KMS-11 (cell line): ENCODE results near the gene DST.

Source experiments
- H2AFZ ChIP-seq: fragments of 200-600 bp; sonication (generic); 2 replicates; pipeline ENCODE4 v1.6.1; 2016; ENCODE audit warnings: antibody characterized with exemption, mixed run types, low read depth
- H3K27ac ChIP-seq: fragments of 200-600 bp; sonication (generic); 2 replicates; pipeline ENCODE4 v1.6.1; 2016; ENCODE audit warnings: mild to moderate bottlenecking, mixed run types
- H3K27me3 ChIP-seq: fragments of 200-600 bp; sonication (generic); 2 replicates; pipeline ENCODE4 v1.6.1; 2017; ENCODE audit warnings: mild to moderate bottlenecking, low read depth, mixed run types, moderate library complexity; ENCODE audit not compliant: insufficient read depth
- H3K36me3 ChIP-seq: fragments of 200-600 bp; sonication (generic); 2 replicates; pipeline ENCODE4 v1.6.1; 2017; ENCODE audit warnings: mild to moderate bottlenecking, mixed run types; ENCODE audit not compliant: insufficient read depth
- H3K4me1 ChIP-seq: fragments of 200-600 bp; sonication (generic); 2 replicates; pipeline ENCODE4 v1.6.1; 2016; ENCODE audit warnings: mild to moderate bottlenecking, low read depth, mixed run types; ENCODE audit not compliant: poor library complexity, severe bottlenecking
- H3K4me2 ChIP-seq: fragments of 200-600 bp; sonication (generic); 2 replicates; pipeline ENCODE4 v1.7.0; 2016; ENCODE audit warnings: mild to moderate bottlenecking, mixed run types
- H3K4me3 ChIP-seq: fragments of 200-600 bp; sonication (generic); IDR thresholded peaks from 2 replicates; pipeline ENCODE4 v1.6.1; 2017; ENCODE audit warnings: low read depth, low read length, mixed read lengths; ENCODE audit not compliant: insufficient read depth
- H3K79me2 ChIP-seq: fragments of 200-600 bp; sonication (generic); 2 replicates; pipeline ENCODE4 v1.6.1; 2016; ENCODE audit warnings: low read depth, mixed run types; ENCODE audit not compliant: insufficient read depth
- H3K9ac ChIP-seq: fragments of 200-600 bp; sonication (generic); 2 replicates; pipeline ENCODE4 v1.6.1; 2016; ENCODE audit warnings: mild to moderate bottlenecking, mixed run types
- H4K20me1 ChIP-seq: fragments of 200-600 bp; sonication (generic); 2 replicates; pipeline ENCODE4 v1.6.1; 2016; ENCODE audit warnings: mild to moderate bottlenecking, mixed run types; ENCODE audit not compliant: insufficient read depth
- TF ChIP-seq, protein P1 (sequence below): fragments of 200-600 bp; sonication (generic); conservative IDR thresholded peaks from 2 replicates; pipeline ENCODE4 v1.6.1; 2017; ENCODE audit warnings: low read depth, mild to moderate bottlenecking, antibody characterized with exemption, low read length, moderate library complexity, mixed read lengths

DST gene

DNA sequence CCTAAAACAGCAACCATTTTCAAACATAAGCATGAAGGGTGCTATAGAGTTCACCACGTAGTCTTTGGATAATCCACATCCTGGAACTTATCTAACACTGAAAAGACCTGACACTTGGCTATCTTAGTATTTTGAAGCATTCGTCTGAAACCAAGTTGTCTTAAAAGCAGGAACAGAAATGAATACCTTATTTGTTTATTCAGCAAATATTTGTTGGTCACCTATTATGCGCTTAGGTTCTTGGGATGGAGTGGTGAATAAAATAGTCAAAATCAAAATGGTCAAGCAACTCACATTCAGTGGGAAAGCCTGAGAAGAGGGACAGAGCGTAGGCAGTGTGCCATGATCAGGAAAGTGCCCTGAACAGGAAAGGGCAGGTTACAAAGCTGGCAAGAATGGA, 206.9 kb downstream of the DST start:
- H3K27me3 ChIP-seq: no peaks in the 10 kb centered on the region
- H3K4me2 ChIP-seq: no peak overlapping the region
- H3K4me1 ChIP-seq: no peaks in the 10 kb centered on the region
- no peaks in the 10 kb centered on the region for H4K20me1 ChIP-seq
- H3K4me3 ChIP-seq: no peak overlapping the region
- no peak overlapping the region for H3K9ac ChIP-seq
- no peaks in the 10 kb centered on the region for H3K79me2 ChIP-seq
- TF ChIP-seq, protein P1, sequence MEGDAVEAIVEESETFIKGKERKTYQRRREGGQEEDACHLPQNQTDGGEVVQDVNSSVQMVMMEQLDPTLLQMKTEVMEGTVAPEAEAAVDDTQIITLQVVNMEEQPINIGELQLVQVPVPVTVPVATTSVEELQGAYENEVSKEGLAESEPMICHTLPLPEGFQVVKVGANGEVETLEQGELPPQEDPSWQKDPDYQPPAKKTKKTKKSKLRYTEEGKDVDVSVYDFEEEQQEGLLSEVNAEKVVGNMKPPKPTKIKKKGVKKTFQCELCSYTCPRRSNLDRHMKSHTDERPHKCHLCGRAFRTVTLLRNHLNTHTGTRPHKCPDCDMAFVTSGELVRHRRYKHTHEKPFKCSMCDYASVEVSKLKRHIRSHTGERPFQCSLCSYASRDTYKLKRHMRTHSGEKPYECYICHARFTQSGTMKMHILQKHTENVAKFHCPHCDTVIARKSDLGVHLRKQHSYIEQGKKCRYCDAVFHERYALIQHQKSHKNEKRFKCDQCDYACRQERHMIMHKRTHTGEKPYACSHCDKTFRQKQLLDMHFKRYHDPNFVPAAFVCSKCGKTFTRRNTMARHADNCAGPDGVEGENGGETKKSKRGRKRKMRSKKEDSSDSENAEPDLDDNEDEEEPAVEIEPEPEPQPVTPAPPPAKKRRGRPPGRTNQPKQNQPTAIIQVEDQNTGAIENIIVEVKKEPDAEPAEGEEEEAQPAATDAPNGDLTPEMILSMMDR: no peak
- H3K27ac ChIP-seq: no peak overlapping the region
- H3K36me3 ChIP-seq: no peaks in the 10 kb centered on the region
- H2AFZ ChIP-seq: no peak overlapping the region

DNA sequence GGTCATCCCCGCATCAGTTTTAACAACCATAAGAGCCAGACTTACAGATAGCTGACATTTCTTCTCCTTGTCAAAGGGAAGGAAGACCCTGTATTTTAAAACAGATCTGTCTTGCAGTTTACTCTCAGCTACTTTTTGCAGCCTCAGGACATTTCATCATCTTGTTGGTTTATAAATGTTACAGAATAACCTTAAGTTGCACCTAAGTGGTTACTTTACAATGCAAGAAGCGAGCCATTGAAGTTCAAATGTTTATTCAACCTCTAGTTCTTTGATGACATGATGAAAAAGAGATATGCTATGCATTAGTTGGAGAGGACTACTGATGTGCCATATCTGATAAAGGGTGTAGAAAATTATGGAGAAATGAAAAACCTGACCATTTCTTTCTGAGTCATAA, 207.4 kb downstream of the DST start:
- Histone ChIP-seq H2AFZ (no peak overlapping the region), H3K27ac (no peak overlapping the region), H3K4me3 (no peak overlapping the region), H3K79me2 (no peaks in the 10 kb centered on the region), H3K27me3 (no peaks in the 10 kb centered on the region), H3K4me2 (no peak overlapping the region), H3K9ac (no peak overlapping the region), H4K20me1 (no peaks in the 10 kb centered on the region), H3K4me1 (no peaks in the 10 kb centered on the region), H3K36me3 (no peaks in the 10 kb centered on the region)
- TF ChIP-seq, protein P1: no peak

DNA sequence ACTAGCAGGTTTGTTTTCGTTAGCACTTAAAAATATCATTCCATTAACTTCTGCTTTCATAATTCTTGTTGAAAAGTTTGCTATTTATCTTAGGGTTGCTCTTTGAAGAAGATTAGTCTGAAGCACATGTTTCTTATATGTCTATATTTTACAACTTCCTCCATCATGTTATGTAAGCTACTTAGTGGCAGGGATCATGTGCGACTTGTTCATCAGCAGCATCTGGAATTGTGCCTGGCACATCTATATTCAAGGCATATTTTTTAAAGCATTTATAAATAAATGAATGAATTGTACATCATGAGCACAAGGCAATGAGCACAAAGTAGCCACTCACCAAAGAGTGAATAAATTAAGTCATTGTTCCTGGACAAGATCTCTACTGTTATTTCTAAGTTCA, 208.1 kb downstream of the DST start:
- TF ChIP-seq, protein P1: no peak
- no peaks in the 10 kb centered on the region for H3K27me3 ChIP-seq
- no peak overlapping the region for H3K4me3 ChIP-seq
- no peaks in the 10 kb centered on the region for H3K4me1 ChIP-seq
- H3K9ac ChIP-seq: no peak overlapping the region
- no peaks in the 10 kb centered on the region for H4K20me1 ChIP-seq
- H3K27ac ChIP-seq: no peak overlapping the region
- no peak overlapping the region for H3K4me2 ChIP-seq
- no peak overlapping the region for H2AFZ ChIP-seq
- no peaks in the 10 kb centered on the region for H3K79me2 ChIP-seq
- no peaks in the 10 kb centered on the region for H3K36me3 ChIP-seq

DNA sequence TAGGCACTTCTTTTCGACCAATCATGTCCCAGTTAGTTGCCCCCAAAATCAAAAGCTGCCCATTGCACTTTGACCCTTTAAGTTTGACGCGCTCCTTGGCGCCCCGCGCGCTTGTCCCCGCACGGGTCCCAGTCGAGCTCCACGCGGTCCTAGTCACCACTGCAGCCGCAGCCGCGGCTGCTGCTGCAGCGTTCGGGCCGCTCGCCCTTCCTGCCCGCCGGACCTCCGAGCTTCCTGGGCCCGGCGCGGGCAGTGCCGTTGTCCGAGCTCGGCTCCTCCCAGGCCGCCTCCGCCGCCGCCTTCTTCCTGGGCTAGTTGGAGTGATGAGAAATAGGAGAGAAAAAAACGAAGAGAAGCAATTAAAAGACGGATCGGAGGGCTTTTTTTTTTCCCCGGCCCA, 209.6 kb downstream of the DST start:
- H3K27ac ChIP-seq: no peak overlapping the region
- no peak overlapping the region for H3K4me2 ChIP-seq
- H2AFZ ChIP-seq: no peak overlapping the region
- no peak overlapping the region for H3K9ac ChIP-seq
- no peaks in the 10 kb centered on the region for H3K27me3 ChIP-seq
- no peak overlapping the region for H3K4me3 ChIP-seq
- H3K79me2 ChIP-seq: no peaks in the 10 kb centered on the region
- no peaks in the 10 kb centered on the region for H3K4me1 ChIP-seq
- TF ChIP-seq, protein P1: no peak
- H4K20me1 ChIP-seq: no peaks in the 10 kb centered on the region
- no peaks in the 10 kb centered on the region for H3K36me3 ChIP-seq

DNA sequence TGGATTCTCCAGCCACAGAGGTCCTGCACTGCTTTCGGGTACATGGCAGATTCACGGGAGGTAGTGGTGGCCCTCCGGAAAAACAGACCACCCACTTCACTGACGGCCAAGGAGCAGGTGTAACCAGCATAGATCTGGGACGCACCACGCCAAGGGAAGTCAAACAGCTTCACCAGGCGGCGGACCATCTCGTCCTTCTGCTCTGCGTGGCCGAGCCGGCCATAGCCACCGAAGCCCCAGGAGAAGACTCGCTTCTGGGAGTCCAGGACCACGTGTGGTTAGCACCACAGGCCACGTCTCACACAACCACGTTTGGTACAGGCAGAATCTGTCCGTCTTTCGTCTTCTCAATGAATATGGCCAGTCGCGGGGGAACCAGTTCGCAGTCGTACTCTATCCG, 210.5 kb downstream of the DST start:
- Histone ChIP-seq H3K4me2 (no peak overlapping the region), H3K79me2 (no peaks in the 10 kb centered on the region), H3K4me1 (no peaks in the 10 kb centered on the region), H3K27ac (no peak overlapping the region), H3K9ac (no peak overlapping the region), H3K27me3 (no peaks in the 10 kb centered on the region), H3K36me3 (no peaks in the 10 kb centered on the region), H2AFZ (no peak overlapping the region), H3K4me3 (no peak overlapping the region), H4K20me1 (no peaks in the 10 kb centered on the region)
- TF ChIP-seq, protein P1: no peak
